HG03432 (cell line): ENCODE results near the gene TLR3.
"Not testable (repeated sequence)": the region's sequence is repeated elsewhere in the genome, so short reads cannot be mapped to it uniquely, and the experiment has no call there.

Experiments
- ATAC-seq: cut with Tn5 transposase; IDR thresholded peaks from one replicate; pipeline ENCODE4 v1.9.1; 2021; ENCODE audit warnings: mild to moderate bottlenecking, moderate library complexity; ENCODE audit not compliant: unreplicated experiment

The TLR3 gene

GRCh38 chr4:186068581-186069348 lies at the start of gene TLR3:
Gene TLR3 (plus strand): TSS chr4:186069156. CDS start chr4:186076620, 7,464 bp downstream.
- ATAC-seq, result peak; percentile 44

- no peak for ATAC-seq
These were observed 49.7 kb upstream of the TLR3 start for GRCh38 chr4:186019269-186019668.

DNA sequence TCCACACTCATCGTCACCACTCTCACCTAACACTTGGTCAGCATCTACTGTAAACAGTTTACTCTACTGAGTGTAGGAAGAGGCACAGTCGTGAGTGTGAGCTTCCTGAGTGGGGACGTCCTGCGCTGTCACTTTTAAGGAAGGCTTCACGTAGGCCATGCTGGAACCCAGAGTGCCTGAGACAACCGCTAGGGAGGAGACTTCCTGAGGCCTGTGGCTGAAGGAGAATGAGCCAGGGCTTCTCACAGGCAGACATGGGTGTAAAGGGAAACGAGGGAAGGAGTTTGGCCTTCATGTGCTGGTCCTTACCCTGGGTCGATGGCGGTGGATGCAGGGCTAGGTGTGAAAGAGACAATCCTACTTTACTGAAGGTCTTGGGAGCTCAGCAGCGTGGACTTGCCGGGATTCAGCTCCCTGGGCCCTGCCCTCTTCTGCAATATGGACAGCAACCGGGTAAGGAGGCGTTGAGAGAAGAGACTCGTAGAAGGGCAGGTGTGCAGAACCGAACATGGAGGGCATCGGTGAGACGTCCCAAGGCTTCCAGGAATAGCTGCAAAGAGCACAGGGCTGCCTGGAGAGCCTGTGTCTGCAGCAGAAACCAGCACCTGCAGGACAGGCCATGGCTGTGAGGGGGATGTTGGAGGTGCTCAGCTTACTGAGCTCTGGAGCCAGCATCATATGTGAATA lies 48.7 kb upstream of the TLR3 start:
- ATAC-seq, result no peak

DNA sequence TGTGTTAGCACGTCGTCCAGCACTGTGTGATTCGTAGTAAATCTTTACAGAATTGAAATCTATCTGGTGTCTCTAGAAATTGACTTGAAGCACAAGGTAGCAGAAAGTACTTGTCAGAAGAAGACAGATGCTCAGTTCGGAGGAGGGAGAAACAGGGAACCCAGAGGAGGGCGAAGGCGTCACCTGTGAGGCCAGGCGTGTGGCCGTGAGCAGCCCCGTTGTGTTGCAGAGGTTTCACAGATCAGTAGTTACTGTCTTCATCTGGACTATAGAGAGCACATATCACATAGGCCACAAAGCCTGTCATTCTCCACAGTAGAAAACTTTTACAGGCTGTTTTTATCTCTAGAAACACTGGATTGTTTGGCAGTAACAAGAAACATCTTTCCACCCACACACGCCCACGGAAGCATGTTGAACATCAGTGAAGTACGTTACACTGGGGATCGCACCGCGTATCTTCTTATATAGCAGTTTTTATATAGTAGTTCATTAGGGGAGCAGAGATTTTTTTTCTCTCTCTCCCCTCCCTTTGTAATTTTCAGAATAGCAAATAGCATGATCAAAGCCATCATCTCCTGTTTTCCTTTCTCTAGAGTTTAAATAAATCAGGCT lies 48.1 kb upstream of the TLR3 start:
- no peak for ATAC-seq

- peak; percentile 56 for ATAC-seq
These were observed 47.3 kb upstream of the TLR3 start for GRCh38 chr4:186021461-186022167.

GRCh38 chr4:186023975-186024374 lies 45.0 kb upstream of the TLR3 start:
- no peak for ATAC-seq

DNA sequence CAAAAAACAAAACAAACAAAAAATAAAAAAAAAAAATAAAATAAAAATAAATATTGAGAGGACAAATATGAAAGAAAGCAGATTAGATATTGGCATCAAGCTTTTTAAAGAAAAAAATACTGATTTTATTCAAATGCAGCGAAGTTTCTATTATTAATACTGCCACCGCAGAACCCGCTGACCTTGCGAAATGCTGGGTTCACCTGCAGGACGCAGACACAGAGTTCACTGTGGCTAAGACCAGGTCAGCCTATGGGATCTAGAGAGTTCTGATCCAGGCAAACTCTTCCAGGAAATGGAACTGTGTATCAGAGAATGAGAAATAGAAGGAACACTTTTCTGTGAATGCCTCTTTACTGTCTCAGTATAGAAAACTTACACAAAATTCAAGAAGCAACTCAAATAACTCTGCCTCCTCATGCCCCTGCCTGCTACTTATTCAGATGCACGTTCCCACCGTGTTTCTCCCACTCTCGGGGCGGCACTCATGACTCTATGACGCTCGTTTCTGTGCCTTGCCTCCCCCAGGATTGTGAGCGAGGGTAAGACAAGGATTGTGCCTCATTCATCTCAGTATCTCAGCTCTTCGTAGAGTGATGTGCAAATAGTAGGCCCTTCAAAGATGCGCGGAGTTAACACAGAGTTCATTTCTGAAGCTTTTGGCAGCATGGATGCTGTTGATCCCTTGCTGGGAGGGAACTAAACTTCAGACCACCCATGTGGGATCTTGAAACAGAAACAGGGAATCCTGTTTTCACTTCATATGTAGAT lies 44.1 kb upstream of the TLR3 start:
- ATAC-seq, result no peak

GRCh38 chr4:186025408-186025690 lies 43.6 kb upstream of the TLR3 start:
- ATAC-seq, result no peak

GRCh38 chr4:186027405-186027804 lies 41.6 kb upstream of the TLR3 start:
- ATAC-seq, result no peak

- ATAC-seq, result no peak
These were observed 39.2 kb upstream of the TLR3 start for GRCh38 chr4:186029571-186030398.

GRCh38 chr4:186030399-186030775 lies 38.6 kb upstream of the TLR3 start:
- ATAC-seq, result no peak

- no peak for ATAC-seq
These were observed 38.2 kb upstream of the TLR3 start for GRCh38 chr4:186030795-186031194.

DNA sequence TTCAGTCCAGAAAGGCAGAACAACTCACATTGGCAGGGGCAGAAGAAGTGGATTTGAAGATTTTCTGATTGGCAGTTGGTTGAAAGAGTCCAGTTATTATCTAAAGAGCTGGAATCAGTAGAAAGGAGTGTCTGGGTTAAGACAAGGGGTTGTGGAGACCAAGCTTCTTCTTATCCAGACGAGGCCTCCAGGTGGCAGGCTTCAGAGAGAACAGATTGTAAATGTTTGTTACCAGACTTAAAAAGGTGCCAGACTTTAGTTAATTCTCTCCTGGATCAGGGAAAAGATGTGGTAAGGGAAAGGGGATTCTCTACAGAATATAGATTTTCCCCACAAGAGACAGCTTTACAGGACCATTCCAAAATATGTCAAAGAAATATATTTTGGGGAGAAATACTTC lies 36.7 kb upstream of the TLR3 start:
- no peak for ATAC-seq

- no peak for ATAC-seq
These were observed 35.9 kb upstream of the TLR3 start for GRCh38 chr4:186033027-186033426.

DNA sequence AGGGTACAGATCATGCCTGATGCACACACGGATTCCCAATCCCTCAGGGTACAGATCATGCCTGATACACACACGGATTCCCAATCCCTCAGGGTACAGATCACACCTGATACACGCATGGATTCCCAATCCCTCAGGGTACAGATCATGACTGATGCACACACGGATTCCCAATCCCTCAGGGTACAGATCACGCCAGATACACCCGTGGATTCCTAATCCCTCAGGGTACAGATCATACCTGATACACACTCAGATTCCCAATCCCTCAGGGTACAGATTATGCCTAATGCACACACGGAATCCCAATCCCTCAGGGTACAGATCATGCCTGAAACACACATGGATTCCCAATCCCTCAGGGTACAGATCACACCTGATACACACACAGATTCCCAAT lies 34.3 kb upstream of the TLR3 start:
- not testable (repeated sequence) for ATAC-seq

GRCh38 chr4:186036976-186037581 lies 31.9 kb upstream of the TLR3 start:
- no peak for ATAC-seq

- ATAC-seq, result peak; percentile 84
These were observed 31.0 kb upstream of the TLR3 start for GRCh38 chr4:186037692-186038658.

DNA sequence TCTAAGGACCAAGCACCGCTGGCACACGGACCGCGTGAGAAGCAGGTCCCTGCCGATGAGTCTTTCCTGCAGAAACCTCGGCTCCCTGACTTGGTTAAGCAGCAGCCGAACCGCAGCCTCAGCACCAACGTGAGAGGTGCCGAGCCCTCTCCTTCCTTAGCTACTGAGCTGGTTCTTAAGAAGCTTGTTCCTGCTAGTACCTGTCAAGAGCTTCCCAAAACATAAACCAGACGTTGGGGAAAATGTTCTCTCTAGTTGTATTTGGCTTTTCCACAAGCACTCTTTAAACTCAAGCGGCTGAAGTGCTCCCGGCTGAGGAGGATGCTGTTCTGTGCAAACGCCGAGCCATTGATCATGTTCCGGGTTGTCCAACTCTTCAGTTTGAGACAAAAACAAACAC lies 29.3 kb upstream of the TLR3 start:
- ATAC-seq, result no peak
